ENCODE measurements around the gene ALDH1A3.

The ALDH1A3 gene

GRCh38 chr15:100859970-100860828 lies 19.4 kb upstream of the ALDH1A3 start:
- no peak for DNase-seq

GRCh38 chr15:100860829-100861510 lies 18.7 kb upstream of the ALDH1A3 start:
- DNase-seq: no peak

- DNase-seq: no peak
Observed at GRCh38 chr15:100861511-100861991, 18.1 kb upstream of the ALDH1A3 start.

GRCh38 chr15:100862162-100862561 lies 17.5 kb upstream of the ALDH1A3 start:
- no peak for DNase-seq

- DNase-seq: no peak
Observed at GRCh38 chr15:100863075-100863795, 16.4 kb upstream of the ALDH1A3 start.

- DNase-seq: no peak
Observed at GRCh38 chr15:100863796-100864267, 15.8 kb upstream of the ALDH1A3 start.

- DNase-seq: no peak
Observed at GRCh38 chr15:100866386-100867330, 13.0 kb upstream of the ALDH1A3 start.

- DNase-seq: no peak
Observed at GRCh38 chr15:100867433-100867832, 12.2 kb upstream of the ALDH1A3 start.

GRCh38 chr15:100869151-100869999 lies 10.3 kb upstream of the ALDH1A3 start:
- DNase-seq: no peak

- peak in 2 of 4 experiments; percentile 3 for DNase-seq
Observed at GRCh38 chr15:100873029-100873677, 6.5 kb upstream of the ALDH1A3 start.

- DNase-seq: no peak
Observed at GRCh38 chr15:100875495-100875894, 4.1 kb upstream of the ALDH1A3 start.

GRCh38 chr15:100875976-100876375 lies 3.7 kb upstream of the ALDH1A3 start:
- DNase-seq: no peak

GRCh38 chr15:100877551-100877950 lies 2.1 kb upstream of the ALDH1A3 start:
- DNase-seq: no peak

- DNase-seq: no peak
Observed at GRCh38 chr15:100878130-100878529, 1.5 kb upstream of the ALDH1A3 start.

- DNase-seq: no peak
Observed at GRCh38 chr15:100878648-100879047, 983 bp upstream of the ALDH1A3 start.

GRCh38 chr15:100879061-100879463 lies 569 bp upstream of the ALDH1A3 start:
- DNase-seq: no peak

GRCh38 chr15:100880139-100880896 lies 687 bp downstream of the ALDH1A3 start:
- DNase-seq: no peak

GRCh38 chr15:100880897-100881242 lies 1.2 kb downstream of the ALDH1A3 start:
- DNase-seq: no peak

- no peak for DNase-seq
Observed at GRCh38 chr15:100881573-100882336, 2.1 kb downstream of the ALDH1A3 start.

Measured in activated naive CD4-positive, alpha-beta T cell (primary cell).